Measurements from ENCODE around the gene RADIL. TPM values are rescaled to one million over a fixed set of nuclear protein-coding genes. Genes with fewer than 3 reads are reported as not detected.
A peak's percentile ranks its signal among the peaks of the same experiment; 100 is the strongest.

Gene RADIL
- polyA plus RNA-seq, 6 donors from 2014 or later: 0.04 TPM; not detected in 5

DNA sequence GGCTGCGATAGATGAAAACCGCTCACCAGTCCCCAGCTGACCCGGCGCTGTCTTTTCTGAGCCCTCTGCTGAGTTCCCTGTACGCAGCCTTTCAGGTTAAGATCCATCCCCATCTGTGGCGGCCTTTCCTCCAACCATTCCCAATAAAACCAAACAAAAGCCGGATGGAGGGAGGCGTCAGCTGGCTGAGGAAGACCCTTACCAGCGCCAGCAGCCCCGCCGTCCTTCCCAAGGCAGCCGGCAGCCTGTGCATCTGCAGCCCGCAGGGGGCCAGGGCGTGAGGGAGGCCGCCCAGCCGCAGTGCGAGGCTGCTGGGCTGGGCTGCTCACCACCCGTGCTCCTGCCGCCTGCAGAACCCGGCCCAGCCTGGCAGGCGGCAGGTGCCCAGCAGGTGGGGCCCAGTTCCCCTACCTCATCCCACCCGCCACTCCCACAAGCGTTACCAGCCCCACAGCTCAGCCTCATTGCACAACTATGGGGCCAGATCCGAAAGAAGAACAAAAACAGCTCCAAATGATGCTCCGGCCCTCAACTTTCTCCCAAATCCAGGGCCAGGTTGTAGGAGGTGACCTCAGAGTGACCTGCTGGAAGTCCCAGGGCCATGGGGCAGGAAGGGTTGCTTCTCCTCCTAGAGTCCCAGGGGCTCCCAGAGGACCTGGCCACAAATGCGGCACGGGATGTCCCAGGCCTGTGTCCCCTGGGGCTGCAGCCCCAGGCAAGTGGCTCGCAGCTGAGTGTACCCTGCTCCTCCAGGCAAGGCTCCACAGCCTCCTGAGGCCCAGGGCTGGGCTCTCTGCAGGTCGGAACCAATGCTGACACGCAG lies 45.5 kb downstream of the RADIL start:
- no peaks in the 10 kb centered on the region for H3K36me3 Mint-ChIP-seq

GRCh38 chr7:4837041-4837802 lies 46.3 kb downstream of the RADIL start:
- no peak overlapping the region for H3K27ac Mint-ChIP-seq
- DNase-seq (no peak), ATAC-seq (ENCODE audit: low read depth in 2 of 2) (no peak)
- no peaks in the 10 kb centered on the region for H3K9me3 Mint-ChIP-seq
- H3K27me3 Mint-ChIP-seq: peaks cover 0 to 8% (median 0%) of the 10 kb centered on the region in 3 donors
- no peak overlapping the region for H3K4me3 Mint-ChIP-seq
- no peaks in the 10 kb centered on the region for H3K36me3 Mint-ChIP-seq
- no peaks in the 10 kb centered on the region for H3K4me1 Mint-ChIP-seq

More for the DNA sequence above, 45.5 kb downstream of the RADIL start:
- H3K9me3 Mint-ChIP-seq: no peaks in the 10 kb centered on the region
- peak overlapping the region in 1 of 8 donors; percentile 9 for H3K4me3 Mint-ChIP-seq
- no peaks in the 10 kb centered on the region for H3K4me1 Mint-ChIP-seq
- no peak overlapping the region for H3K27ac Mint-ChIP-seq
- no peak for ATAC-seq (ENCODE audit: low read depth in 2 of 2)
- H3K27me3 Mint-ChIP-seq: peaks cover 0 to 8% (median 0%) of the 10 kb centered on the region in 3 donors
- DNase-seq: no peak

GRCh38 chr7:4836206-4836661 lies 47.3 kb downstream of the RADIL start:
- no peak for DNase-seq
- ATAC-seq (ENCODE audit: low read depth in 2 of 2): no peak
- Mint-ChIP-seq H3K36me3 (no peaks in the 10 kb centered on the region), H3K4me1 (no peaks in the 10 kb centered on the region), H3K9me3 (no peaks in the 10 kb centered on the region), H3K4me3 (no peak overlapping the region), H3K27me3 (peaks cover 0 to 8% (median 1%) of the 10 kb centered on the region in 3 donors), H3K27ac (no peak overlapping the region)

DNA sequence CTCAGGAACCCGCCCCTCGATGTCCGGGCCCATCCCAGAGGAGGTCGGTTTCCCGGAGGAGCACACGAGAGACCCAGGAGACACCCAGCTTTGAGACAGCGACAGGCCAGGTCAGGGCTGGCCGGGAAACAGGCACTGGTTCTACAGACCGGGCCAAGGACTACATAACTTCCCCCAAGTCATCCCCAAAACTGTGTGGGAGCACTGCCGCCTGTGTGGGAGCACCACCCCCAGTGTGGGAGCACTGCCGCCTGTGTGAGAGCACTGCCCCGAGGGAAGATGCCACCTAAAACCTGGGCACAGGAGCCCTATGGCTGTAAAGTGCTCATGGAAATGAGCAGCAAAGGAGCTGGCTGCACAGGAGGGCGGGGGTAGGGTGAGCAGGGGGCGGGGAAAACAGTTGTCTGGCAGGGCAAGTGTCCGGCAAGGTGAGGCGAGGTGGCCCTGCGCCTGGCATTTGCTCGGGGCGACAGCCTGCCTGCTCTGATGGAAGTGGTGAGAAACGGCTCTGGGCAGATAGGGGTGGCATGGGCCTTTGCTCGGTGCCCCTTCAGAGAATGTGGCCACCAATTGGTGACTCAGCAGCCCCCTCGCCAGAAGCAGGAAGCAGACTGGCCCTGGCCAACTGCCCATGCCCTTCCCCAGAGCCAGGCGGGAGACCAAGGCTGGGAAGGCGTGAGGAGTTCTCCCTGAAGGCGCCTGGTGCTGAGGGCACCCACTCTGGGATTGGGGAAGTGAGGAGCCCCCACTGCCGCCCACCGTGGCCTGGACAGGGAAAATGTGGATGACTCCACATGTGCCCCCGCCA lies 47.9 kb downstream of the RADIL start:
- Mint-ChIP-seq H3K27me3 (peaks cover 0 to 8% (median 4%) of the 10 kb centered on the region in 3 donors), H3K4me1 (no peaks in the 10 kb centered on the region), H3K27ac (no peak overlapping the region), H3K36me3 (no peaks in the 10 kb centered on the region), H3K9me3 (no peaks in the 10 kb centered on the region), H3K4me3 (no peak overlapping the region)
- ATAC-seq (ENCODE audit: low read depth in 2 of 2): no peak
- no peak for DNase-seq

DNA sequence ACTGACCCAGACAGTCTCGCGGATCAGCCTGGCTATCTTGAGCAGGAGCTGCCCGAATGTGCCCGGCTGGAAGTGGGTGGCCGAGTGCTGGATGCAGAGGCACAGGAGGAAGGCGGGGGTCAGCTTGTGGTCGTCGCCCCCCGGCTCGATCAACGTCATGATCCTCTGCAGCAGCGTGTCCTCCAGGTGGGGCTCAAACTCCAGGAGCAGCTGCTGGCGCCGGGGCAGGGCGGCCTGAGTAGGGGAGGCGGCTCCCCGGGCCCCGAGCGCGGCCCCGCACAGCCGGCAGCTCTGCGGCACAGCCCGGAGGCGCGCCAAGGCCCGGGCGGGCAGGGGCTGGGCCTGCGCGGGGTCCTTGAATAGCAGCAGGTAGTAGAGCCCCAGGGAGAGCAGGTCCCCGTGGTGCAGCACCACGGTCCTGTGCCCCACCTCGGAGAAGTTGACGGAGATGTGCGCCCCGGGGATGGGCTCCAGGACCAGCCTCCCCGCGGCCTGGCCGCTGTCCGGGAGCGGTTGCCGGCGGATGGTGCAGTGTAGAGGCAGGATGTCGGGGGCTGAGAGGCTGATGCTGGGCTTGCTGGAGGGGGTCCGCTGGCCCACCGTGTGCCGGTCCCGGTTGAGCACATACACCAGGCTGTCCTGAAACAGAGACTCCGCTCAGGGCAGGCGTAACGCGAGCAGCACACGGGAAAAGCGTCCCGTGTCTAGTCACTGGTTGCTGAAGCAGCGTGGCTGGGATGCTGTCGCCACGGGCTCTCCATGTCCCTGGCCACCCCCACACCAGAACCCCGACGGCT lies 48.7 kb downstream of the RADIL start:
- no peak for ATAC-seq (ENCODE audit: low read depth in 2 of 2)
- no peak overlapping the region for H3K4me3 Mint-ChIP-seq

DNA sequence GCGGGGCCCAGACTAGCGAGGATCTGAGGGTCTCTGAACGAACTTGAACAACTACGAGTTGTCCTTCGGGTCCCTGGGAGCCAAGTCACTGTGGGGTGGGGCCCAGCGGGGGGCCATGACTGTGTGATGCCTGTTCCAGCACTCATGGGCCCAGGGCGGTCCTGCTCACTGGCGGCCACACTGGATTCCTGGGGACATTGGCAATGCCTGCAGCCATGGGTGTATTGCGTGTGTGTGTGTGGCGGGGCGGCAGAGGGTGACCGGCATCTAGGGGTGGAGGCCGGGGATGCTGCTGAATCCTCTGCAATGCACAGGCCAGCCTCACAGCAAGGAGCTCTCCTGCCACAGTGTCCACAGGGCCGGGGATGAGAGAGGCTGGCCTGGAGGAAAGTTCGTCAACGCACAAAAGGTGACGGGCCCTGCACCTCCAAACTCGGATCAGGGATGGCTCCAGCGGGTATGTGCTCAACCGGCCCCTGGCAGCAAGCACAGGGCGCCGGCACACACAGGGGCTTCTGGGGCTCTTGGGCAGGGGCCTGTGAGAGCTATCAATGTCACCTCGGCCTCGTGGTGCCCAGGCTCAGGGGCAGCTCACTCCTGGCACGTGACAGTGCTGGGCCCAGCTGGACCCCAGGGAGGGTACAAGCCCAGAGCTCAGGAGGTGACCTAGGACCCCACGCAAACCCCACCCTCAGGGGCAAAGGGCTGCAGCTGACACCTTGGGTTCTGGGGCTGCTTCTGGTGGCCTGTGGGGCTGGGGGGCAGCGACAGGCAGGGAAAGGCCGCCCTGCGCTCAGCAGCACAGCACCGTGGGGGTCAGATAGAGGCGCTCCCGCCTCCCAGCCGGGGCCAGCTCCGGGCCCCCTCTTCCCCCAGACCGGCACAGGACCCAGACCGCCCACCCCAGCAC lies 49.6 kb downstream of the RADIL start:
- no peak for DNase-seq
- no peak for ATAC-seq (ENCODE audit: low read depth in 2 of 2)
- Mint-ChIP-seq H3K4me3 (no peak overlapping the region), H3K27me3 (peaks cover 0 to 8% (median 4%) of the 10 kb centered on the region in 3 donors), H3K4me1 (peaks cover 0 to 4% (median 0%) of the 10 kb centered on the region in 3 donors), H3K9me3 (peaks cover 0 to 2% (median 0%) of the 10 kb centered on the region in 7 donors), H3K36me3 (no peaks in the 10 kb centered on the region), H3K27ac (no peak overlapping the region)

More for the DNA sequence above, 48.7 kb downstream of the RADIL start:
- Mint-ChIP-seq H3K4me1 (peaks cover 0 to 4% (median 0%) of the 10 kb centered on the region in 3 donors), H3K27me3 (peaks cover 0 to 8% (median 4%) of the 10 kb centered on the region in 3 donors), H3K9me3 (no peaks in the 10 kb centered on the region), H3K27ac (no peak overlapping the region), H3K36me3 (no peaks in the 10 kb centered on the region)
- no peak for DNase-seq

DNA sequence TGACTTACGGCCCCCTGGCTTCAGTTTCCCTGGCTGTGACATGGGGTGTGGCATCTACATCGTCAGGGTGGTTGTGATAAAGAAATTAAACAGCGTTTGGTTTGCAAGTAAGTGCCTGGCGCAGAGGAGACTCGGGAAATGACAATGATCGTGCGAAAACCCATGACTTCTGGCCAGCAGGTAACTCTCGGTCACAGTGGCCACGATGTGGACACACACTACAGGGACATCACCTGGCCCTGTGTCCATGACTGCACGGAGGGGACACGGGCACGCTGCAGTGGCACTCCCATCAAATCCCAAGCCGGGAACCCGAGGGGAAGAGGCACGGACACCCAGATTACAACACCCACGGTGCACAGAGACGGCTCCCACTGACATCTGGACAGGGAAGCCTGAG lies 50.3 kb downstream of the RADIL start:
- Mint-ChIP-seq H3K36me3 (no peaks in the 10 kb centered on the region), H3K4me3 (no peak overlapping the region), H3K9me3 (peaks cover 0 to 2% (median 0%) of the 10 kb centered on the region in 7 donors), H3K27ac (no peak overlapping the region), H3K27me3 (peaks cover 0 to 8% (median 4%) of the 10 kb centered on the region in 3 donors), H3K4me1 (peaks cover 0 to 4% (median 0%) of the 10 kb centered on the region in 3 donors)
- DNase-seq (no peak), ATAC-seq (ENCODE audit: low read depth in 2 of 2) (no peak)

DNA sequence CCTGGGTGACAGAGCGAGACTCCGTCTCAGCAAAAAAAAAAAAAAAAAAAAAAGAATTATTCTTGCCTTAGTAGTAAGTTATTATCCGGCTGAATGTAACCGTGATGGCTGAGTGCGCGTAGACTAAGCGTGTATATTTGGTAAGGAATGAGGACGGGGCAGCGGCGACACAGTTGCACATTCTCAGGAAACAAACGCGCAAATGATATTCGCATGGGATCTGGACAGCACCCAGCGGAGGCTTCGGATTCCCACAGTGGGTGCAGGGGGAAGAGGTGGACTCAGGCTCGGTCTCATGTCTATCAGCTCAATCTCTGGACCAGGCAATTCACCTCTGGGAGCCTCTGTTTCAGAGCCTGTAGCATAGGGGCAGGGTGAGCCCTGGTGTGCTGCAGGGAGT lies 50.8 kb downstream of the RADIL start:
- Mint-ChIP-seq H3K36me3 (no peaks in the 10 kb centered on the region), H3K9me3 (peaks cover 0 to 2% (median 0%) of the 10 kb centered on the region in 7 donors), H3K4me3 (peak overlapping the region in 1 of 8 donors; percentile 51), H3K4me1 (peaks cover 0 to 4% (median 0%) of the 10 kb centered on the region in 3 donors), H3K27me3 (peaks cover 0 to 6% (median 4%) of the 10 kb centered on the region in 3 donors), H3K27ac (no peak overlapping the region)
- DNase-seq (no peak), ATAC-seq (ENCODE audit: low read depth in 2 of 2) (no peak)

DNA sequence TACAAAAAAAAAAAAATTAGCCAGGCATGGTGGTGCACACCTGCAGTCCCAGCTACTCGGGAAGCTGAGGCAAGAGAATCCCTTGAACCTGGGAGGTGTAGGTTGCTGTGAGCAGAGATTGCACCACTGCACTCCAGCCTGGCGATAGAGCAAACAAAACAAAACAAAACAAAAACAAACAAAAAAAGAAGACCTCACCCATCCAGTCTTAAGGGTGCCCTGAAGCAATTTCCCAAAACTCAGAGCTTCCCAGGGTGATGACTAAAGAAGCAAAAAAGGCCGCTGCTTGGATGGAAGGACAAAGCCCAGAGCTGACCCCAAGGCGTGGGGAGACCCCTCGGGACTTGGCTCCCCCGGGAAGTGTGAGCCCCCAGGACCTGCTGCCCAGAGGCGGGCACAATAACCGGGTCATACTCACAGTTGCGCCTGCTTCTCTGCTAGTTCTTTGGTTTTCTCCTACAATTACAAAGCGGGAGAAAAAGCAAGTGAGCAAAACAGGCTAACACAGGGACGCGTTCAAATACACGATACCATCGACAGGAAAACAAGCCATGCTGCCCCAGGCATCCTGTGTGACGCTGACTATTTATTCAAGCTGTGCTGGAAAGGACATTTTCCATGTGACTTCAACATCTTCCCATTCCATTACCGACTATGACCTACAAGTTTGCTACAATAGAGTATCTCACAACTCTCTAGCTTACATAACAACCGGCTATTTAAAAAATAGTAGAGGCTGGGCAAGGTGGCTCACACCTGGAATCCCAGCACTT lies 51.6 kb downstream of the RADIL start:
- H3K9me3 Mint-ChIP-seq: peaks cover 0 to 2% (median 0%) of the 10 kb centered on the region in 7 donors
- H3K27me3 Mint-ChIP-seq: peaks cover 0 to 4% (median 0%) of the 10 kb centered on the region in 3 donors
- ATAC-seq (ENCODE audit: low read depth in 2 of 2) (no peak), DNase-seq (no peak)
- H3K27ac Mint-ChIP-seq: no peak overlapping the region
- no peaks in the 10 kb centered on the region for H3K36me3 Mint-ChIP-seq
- H3K4me1 Mint-ChIP-seq: peaks cover 0 to 4% (median 0%) of the 10 kb centered on the region in 3 donors
- H3K4me3 Mint-ChIP-seq: no peak overlapping the region

GRCh38 chr7:4830176-4830575 lies 53.3 kb downstream of the RADIL start:
- H3K4me1 Mint-ChIP-seq: peaks cover 0 to 4% (median 3%) of the 10 kb centered on the region in 3 donors
- ATAC-seq (ENCODE audit: low read depth in 2 of 2) (peak; percentile 67 to 68), DNase-seq (peak; percentile 36)
- no peak overlapping the region for H3K4me3 Mint-ChIP-seq
- no peak overlapping the region for H3K27ac Mint-ChIP-seq
- no peaks in the 10 kb centered on the region for H3K36me3 Mint-ChIP-seq
- H3K27me3 Mint-ChIP-seq: peaks cover 0 to 5% (median 4%) of the 10 kb centered on the region in 3 donors
- H3K9me3 Mint-ChIP-seq: peaks cover 0 to 2% (median 0%) of the 10 kb centered on the region in 7 donors

DNA sequence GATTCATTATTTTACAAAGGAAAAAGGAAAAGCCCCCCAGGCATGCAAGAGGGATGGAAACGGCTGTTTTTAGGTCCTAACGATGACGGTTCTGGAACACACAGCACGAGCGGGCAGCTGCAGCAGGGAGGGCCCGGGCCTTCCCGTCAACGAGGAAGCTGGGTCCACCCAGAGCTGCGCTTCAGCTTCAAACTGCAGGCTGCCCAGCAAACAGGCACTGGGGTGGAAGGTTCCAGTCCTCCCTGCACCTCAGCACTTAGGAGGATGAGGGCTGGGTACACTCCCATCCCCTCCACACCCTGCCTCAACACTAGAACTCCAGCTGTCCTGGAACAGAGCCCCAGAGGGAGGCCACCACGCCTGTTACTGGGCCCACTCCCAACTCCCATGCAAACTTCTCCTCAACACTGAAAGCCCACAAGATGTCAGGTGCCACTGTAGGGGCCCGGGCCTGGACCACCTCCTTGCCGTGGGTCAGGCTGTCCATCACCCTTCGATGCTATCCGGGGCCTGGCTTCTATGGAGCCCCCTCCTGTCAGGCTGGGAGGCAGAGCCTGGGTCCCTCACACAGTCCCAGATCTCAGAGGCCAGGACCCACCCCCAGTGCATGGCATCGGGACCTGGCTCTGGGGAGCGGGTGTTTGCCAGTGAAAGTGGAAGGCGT lies 54.7 kb downstream of the RADIL start:
- DNase-seq (no peak), ATAC-seq (ENCODE audit: low read depth in 2 of 2) (no peak)
- Mint-ChIP-seq H3K9me3 (peaks cover 0 to 2% (median 0%) of the 10 kb centered on the region in 7 donors), H3K4me1 (peaks cover 0 to 4% (median 3%) of the 10 kb centered on the region in 3 donors), H3K4me3 (no peak overlapping the region), H3K27me3 (peaks cover 1 to 7% (median 4%) of the 10 kb centered on the region in 3 donors), H3K27ac (no peak overlapping the region), H3K36me3 (no peaks in the 10 kb centered on the region)
